K562 (cell line): ENCODE results near the gene AIFM1.

Experiments
- HDAC3 ChIP-seq: fragments of 450-650 bp; IDR thresholded peaks from 2 replicates; pipeline ENCODE4 v1.6.1; 2018; ENCODE audit warnings: borderline replicate concordance, mild to moderate bottlenecking, moderate library complexity; ENCODE audit not compliant: partially characterized antibody
- NFE2L1 ChIP-seq: fragments of 450-650 bp; IDR thresholded peaks from 2 replicates; pipeline ENCODE4 v1.6.1; 2016; ENCODE audit warnings: missing genetic modification characterization, low read depth, mild to moderate bottlenecking, missing compliant biosample characterization, moderate library complexity, borderline replicate concordance
- NONO ChIP-seq, 2 experiments: fragments of 200-400 bp in 1 of 2; fragments of 450-650 bp in 1 of 2; formaldehyde crosslinking in 1 of 2; IDR thresholded peaks; 2 replicates each; pipeline ENCODE4 v1.6.1; 2017; ENCODE audit warnings: low read depth in 2 of 2, mild to moderate bottlenecking in 2 of 2, moderate library complexity in 2 of 2, low read length in 1 of 2
- ZBTB8A ChIP-seq: fragments of 450-650 bp; IDR thresholded peaks from 2 replicates; pipeline ENCODE4 v1.6.1; 2018; ENCODE audit warnings: mild to moderate bottlenecking, moderate library complexity; ENCODE audit not compliant: partially characterized antibody
- ZNF165 ChIP-seq: fragments of 250-450 bp; sonication (Bioruptor Pico); IDR thresholded peaks from 2 replicates; pipeline ENCODE4 v1.4.0; 2020; ENCODE audit warnings: borderline replicate concordance
- TF ChIP-seq, protein P1 (sequence below): fragments of 250-450 bp; sonication (Bioruptor Pico); IDR thresholded peaks from 2 replicates; pipeline ENCODE4 v1.8.0; 2021; ENCODE audit warnings: moderate library complexity, mild to moderate bottlenecking, inconsistent platforms

DNA sequence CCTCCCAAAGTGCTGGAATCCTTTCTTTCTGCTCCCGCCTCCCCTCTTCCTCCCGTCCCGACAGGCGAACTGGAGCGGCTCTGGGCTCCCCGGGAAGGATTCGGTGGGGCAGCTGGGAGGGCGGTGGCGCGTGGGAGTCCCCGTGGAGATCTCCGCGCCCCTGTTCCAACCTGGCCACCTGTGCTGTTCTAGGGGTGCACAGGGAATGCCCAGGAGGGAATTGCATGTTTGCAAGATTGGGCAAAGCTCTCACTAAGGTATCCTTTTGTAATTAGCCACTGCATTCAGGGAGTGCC, 44.2 kb downstream of the AIFM1 start:
- TF ChIP-seq NONO (IDR thresholded peaks at IDR 0.05; ENCODE audit: low read depth in 2 of 2, low read length in 1 of 2) (no peak), ZBTB8A (no peak), NFE2L1 (tag) (no peak), ZNF165 (CRISPR knock-in tag) (no peak), HDAC3 (no peak)
- TF ChIP-seq, protein P1, sequence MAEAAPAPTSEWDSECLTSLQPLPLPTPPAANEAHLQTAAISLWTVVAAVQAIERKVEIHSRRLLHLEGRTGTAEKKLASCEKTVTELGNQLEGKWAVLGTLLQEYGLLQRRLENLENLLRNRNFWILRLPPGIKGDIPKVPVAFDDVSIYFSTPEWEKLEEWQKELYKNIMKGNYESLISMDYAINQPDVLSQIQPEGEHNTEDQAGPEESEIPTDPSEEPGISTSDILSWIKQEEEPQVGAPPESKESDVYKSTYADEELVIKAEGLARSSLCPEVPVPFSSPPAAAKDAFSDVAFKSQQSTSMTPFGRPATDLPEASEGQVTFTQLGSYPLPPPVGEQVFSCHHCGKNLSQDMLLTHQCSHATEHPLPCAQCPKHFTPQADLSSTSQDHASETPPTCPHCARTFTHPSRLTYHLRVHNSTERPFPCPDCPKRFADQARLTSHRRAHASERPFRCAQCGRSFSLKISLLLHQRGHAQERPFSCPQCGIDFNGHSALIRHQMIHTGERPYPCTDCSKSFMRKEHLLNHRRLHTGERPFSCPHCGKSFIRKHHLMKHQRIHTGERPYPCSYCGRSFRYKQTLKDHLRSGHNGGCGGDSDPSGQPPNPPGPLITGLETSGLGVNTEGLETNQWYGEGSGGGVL (CRISPR knock-in tag) = no peak
